AG09309 (cell line): ENCODE measurements around the gene UBC.
A peak's percentile ranks its signal among the peaks of the same experiment; 100 is the strongest.

Source experiments
- DNase-seq: peaks from one replicate; pipeline ENCODE4 v3.0.0-alpha.2; 2010; ENCODE audit warnings: low read depth
- H3K4me3 ChIP-seq: 2 replicates; pipeline ENCODE4 v1.5.1; 2011; ENCODE audit warnings: mild to moderate bottlenecking, low read depth, low read length, moderate library complexity; ENCODE audit not compliant: control insufficient read depth
- CTCF ChIP-seq: IDR thresholded peaks from 2 replicates; pipeline ENCODE4 v1.5.1; 2011; ENCODE audit warnings: mild to moderate bottlenecking, low read depth, low read length, inconsistent platforms; ENCODE audit not compliant: insufficient read depth, control insufficient read depth; ENCODE audit errors: missing control alignments

The UBC gene

GRCh38 chr12:124914392-124915238 is at the start of gene UBC:
Gene UBC, minus strand, starts transcription at chr12:124914650. Its CDS starts 879 bp downstream, at chr12:124913771.
- TF ChIP-seq CTCF: no peak
- H3K4me3 ChIP-seq: peak within 1 kb of the TSS; percentile 94
- peak; percentile 86 for DNase-seq

GRCh38 chr12:124963211-124963610 is 48.8 kb upstream of the UBC start:
- no peak overlapping the region for H3K4me3 ChIP-seq
- no peak for DNase-seq
- TF ChIP-seq CTCF: no peak

- H3K4me3 ChIP-seq: no peak overlapping the region
- DNase-seq: no peak
- no peak for TF ChIP-seq CTCF
These were observed 46.6 kb upstream of the UBC start for GRCh38 chr12:124961055-124961454.

- no peak for TF ChIP-seq CTCF
- H3K4me3 ChIP-seq: no peak overlapping the region
- DNase-seq: no peak
These were observed 42.1 kb upstream of the UBC start for GRCh38 chr12:124956571-124956970.

GRCh38 chr12:124954771-124955170 is 40.3 kb upstream of the UBC start:
- TF ChIP-seq CTCF: no peak
- no peak overlapping the region for H3K4me3 ChIP-seq
- DNase-seq: no peak

GRCh38 chr12:124953689-124954405 is 39.4 kb upstream of the UBC start:
- DNase-seq: no peak
- no peak for TF ChIP-seq CTCF
- H3K4me3 ChIP-seq: no peak overlapping the region
